PC-3 (cell line): Measurements from ENCODE around the gene PRKCD.

Source experiments
- EZH2 ChIP-seq: fragments of 300-600 bp; sonication (generic); IDR thresholded peaks from one replicate; pipeline ENCODE4 v1.6.1; 2017; ENCODE audit warnings: antibody characterized with exemption, mild to moderate bottlenecking, low read length; ENCODE audit not compliant: unreplicated experiment
- EZH2phosphoT487 ChIP-seq: fragments of 300-600 bp; sonication (generic); IDR thresholded peaks from 2 replicates; pipeline ENCODE4 v1.6.1; 2018; ENCODE audit warnings: mild to moderate bottlenecking, antibody characterized with exemption, low read length, borderline replicate concordance
- TF ChIP-seq, protein P1 (sequence below): fragments of 300-600 bp; sonication (generic); conservative IDR thresholded peaks from 2 replicates; pipeline ENCODE4 v1.5.1; 2017; ENCODE audit warnings: antibody characterized with exemption, low read depth, mild to moderate bottlenecking, low read length

DNA sequence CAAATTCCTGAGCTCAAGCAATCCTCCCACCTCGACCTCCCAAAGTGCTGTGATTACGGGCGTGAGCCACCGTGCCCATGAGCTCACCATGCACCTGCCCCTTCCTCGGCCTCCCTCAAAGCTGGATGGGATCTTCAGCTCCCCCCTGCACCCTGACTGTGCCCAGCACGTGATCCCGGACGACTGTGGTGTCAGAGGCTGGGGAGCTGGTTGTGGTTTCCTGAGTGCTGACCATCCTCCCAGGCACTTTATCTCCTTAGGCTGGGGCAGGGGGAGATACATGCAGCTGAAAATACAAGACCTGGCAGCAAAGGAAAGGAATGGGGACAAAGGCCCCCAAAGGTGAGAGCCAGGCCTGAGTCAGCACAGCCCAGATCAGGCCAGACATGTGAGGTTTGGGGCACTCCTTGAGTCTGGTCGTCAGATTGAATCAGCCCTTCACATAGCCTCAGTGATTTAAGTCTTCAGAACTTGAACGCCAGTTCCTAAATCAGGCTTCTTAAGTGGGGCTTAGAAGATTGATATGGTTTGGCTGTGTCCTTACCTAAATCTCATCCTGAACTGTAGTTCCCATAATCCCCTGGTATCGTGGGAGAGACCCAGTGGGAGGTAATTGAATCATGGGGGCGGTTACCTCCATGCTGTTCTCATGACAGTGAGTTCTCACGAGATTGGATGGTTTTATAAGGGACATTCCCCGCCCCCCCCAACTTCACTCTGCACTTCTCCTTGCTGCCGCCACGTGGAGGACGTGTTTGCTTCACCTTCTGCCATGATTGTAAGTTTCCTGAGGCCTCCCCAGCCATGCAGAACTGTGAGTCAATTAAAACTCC lies 35.8 kb downstream of the PRKCD start:
- TF ChIP-seq EZH2phosphoT487 = no peak
- TF ChIP-seq, protein P1, sequence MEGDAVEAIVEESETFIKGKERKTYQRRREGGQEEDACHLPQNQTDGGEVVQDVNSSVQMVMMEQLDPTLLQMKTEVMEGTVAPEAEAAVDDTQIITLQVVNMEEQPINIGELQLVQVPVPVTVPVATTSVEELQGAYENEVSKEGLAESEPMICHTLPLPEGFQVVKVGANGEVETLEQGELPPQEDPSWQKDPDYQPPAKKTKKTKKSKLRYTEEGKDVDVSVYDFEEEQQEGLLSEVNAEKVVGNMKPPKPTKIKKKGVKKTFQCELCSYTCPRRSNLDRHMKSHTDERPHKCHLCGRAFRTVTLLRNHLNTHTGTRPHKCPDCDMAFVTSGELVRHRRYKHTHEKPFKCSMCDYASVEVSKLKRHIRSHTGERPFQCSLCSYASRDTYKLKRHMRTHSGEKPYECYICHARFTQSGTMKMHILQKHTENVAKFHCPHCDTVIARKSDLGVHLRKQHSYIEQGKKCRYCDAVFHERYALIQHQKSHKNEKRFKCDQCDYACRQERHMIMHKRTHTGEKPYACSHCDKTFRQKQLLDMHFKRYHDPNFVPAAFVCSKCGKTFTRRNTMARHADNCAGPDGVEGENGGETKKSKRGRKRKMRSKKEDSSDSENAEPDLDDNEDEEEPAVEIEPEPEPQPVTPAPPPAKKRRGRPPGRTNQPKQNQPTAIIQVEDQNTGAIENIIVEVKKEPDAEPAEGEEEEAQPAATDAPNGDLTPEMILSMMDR = no peak
- no peak for TF ChIP-seq EZH2
